Neural cell (in vitro differentiated cells): ENCODE results near the gene GCK. TPM values are rescaled to one million over a fixed set of nuclear protein-coding genes. Genes with fewer than 3 reads are reported as not detected.

Source experiments
- H2AFZ ChIP-seq: fragments of 200-600, 300-800 bp; sonication (generic), shearing (Covaris generic); 2 replicates; pipeline ENCODE4 v1.6.0; 2014; ENCODE audit warnings: low read depth, mild to moderate bottlenecking, antibody characterized with exemption, low read length, moderate library complexity
- H3F3A ChIP-seq: fragments of 200-600 bp; shearing (Covaris generic); 2 replicates; pipeline ENCODE4 v1.6.1; 2016; ENCODE audit warnings: mild to moderate bottlenecking, moderate library complexity, mixed read lengths, antibody characterized with exemption, low read length; ENCODE audit not compliant: insufficient read depth, poor library complexity, severe bottlenecking
- H3K27ac ChIP-seq: fragments of 200-600, 300-800 bp; sonication (generic), shearing (Covaris generic); 2 replicates; pipeline ENCODE4 v1.5.1; 2014; ENCODE audit warnings: mild to moderate bottlenecking, low read length, moderate library complexity
- H3K27me3 ChIP-seq: fragments of 300-800, 200-600 bp; sonication (generic), shearing (Covaris generic); 2 replicates; pipeline ENCODE4 v1.6.0; 2014; ENCODE audit warnings: mild to moderate bottlenecking, low read depth, low read length, moderate library complexity; ENCODE audit not compliant: insufficient read depth
- H3K36me3 ChIP-seq: fragments of 300-800, 200-600 bp; sonication (generic), shearing (Covaris generic); 2 replicates; pipeline ENCODE4 v1.5.1; 2014; ENCODE audit warnings: mild to moderate bottlenecking, antibody characterized with exemption, low read length, moderate library complexity; ENCODE audit not compliant: insufficient read depth
- H3K4me2 ChIP-seq: fragments of 300-800, 200-600 bp; sonication (generic), shearing (Covaris generic); 2 replicates; pipeline ENCODE4 v1.6.0; 2014; ENCODE audit warnings: mild to moderate bottlenecking, low read length
- H3K4me3 ChIP-seq: fragments of 300-800, 200-600 bp; sonication (generic), shearing (Covaris generic); 2 replicates; pipeline ENCODE4 v1.5.1; 2014; ENCODE audit warnings: mild to moderate bottlenecking, low read length, moderate library complexity
- H3K79me2 ChIP-seq: fragments of 200-600 bp; shearing (Covaris generic); replicated peaks from 2 replicates; pipeline ENCODE4 v1.6.0; 2014; ENCODE audit warnings: mild to moderate bottlenecking, low read length, moderate library complexity; ENCODE audit not compliant: insufficient read depth
- H3K9ac ChIP-seq: fragments of 300-800, 200-600 bp; sonication (generic), shearing (Covaris generic); 2 replicates; pipeline ENCODE4 v1.6.1; 2016; ENCODE audit warnings: mild to moderate bottlenecking, low read length, mixed read lengths
- H3K9me2 ChIP-seq: fragments of 200-600 bp; shearing (Covaris generic); 2 replicates; pipeline ENCODE4 v1.6.1; 2016; ENCODE audit warnings: mild to moderate bottlenecking, low read length, mixed read lengths; ENCODE audit not compliant: insufficient read depth
- H3K9me3 ChIP-seq: fragments of 200-600, 300-800 bp; sonication (generic), shearing (Covaris generic); 2 replicates; pipeline ENCODE4 v1.6.1; 2016; ENCODE audit warnings: mild to moderate bottlenecking, mixed run types, low read length, moderate library complexity, mixed read lengths
- H4K20me1 ChIP-seq: fragments of 200-600 bp; shearing (Covaris generic); 2 replicates; pipeline ENCODE4 v1.6.1; 2016; ENCODE audit warnings: mild to moderate bottlenecking, mixed run types; ENCODE audit not compliant: insufficient read depth
- CTCF ChIP-seq: fragments of 450-650 bp; IDR thresholded peaks from 2 replicates; pipeline ENCODE4 v1.5.1; 2014; ENCODE audit warnings: antibody characterized with exemption, mild to moderate bottlenecking, moderate library complexity; ENCODE audit not compliant: poor library complexity, severe bottlenecking
- EP300 ChIP-seq: fragments of 450-650 bp; conservative IDR thresholded peaks from 2 replicates; pipeline ENCODE4 v1.6.1; 2014; ENCODE audit warnings: antibody characterized with exemption, mild to moderate bottlenecking, moderate library complexity; ENCODE audit not compliant: poor library complexity, severe bottlenecking
- EZH2 ChIP-seq: fragments of 200-600, 300-800 bp; shearing (Covaris generic), sonication (generic); IDR thresholded peaks from 2 replicates; pipeline ENCODE4 v1.6.1; 2014; ENCODE audit warnings: antibody characterized with exemption, low read length, borderline replicate concordance, mild to moderate bottlenecking; ENCODE audit not compliant: insufficient read depth, poor library complexity, severe bottlenecking
- MXI1 ChIP-seq: fragments of 450-650 bp; conservative IDR thresholded peaks from 2 replicates; pipeline ENCODE4 v1.6.1; 2014; ENCODE audit warnings: antibody characterized with exemption, mild to moderate bottlenecking; ENCODE audit not compliant: poor library complexity, severe bottlenecking
- POLR2AphosphoS5 ChIP-seq: IDR thresholded peaks from 2 replicates; pipeline ENCODE4 v1.6.1; 2012
- RAD21 ChIP-seq: fragments of 450-650 bp; conservative IDR thresholded peaks from 2 replicates; pipeline ENCODE4 v1.6.1; 2014; ENCODE audit warnings: antibody characterized with exemption, mild to moderate bottlenecking, moderate library complexity
- REST ChIP-seq: IDR thresholded peaks from 2 replicates; pipeline ENCODE4 v1.6.1; 2012; ENCODE audit warnings: borderline replicate concordance
- SMC3 ChIP-seq: fragments of 450-650 bp; conservative IDR thresholded peaks from 2 replicates; pipeline ENCODE4 v1.6.1; 2014; ENCODE audit warnings: antibody characterized with exemption, mild to moderate bottlenecking, moderate library complexity; ENCODE audit not compliant: poor library complexity
- TAF1 ChIP-seq: IDR thresholded peaks from 2 replicates; pipeline ENCODE4 v1.6.1; 2012; ENCODE audit warnings: low read depth
- polyA plus RNA-seq: library from polyadenylated mRNA; depleted of rRNA; stranded (reverse); fragments of >200 nt; gene quantifications from 2 replicates; pipeline ENCODE4 v1.2.3, GENCODE V29; 2014

Gene GCK
- polyA plus RNA-seq, 1 donor from 2014 or later = 7.4 TPM

GRCh38 chr7:44133295-44133694 is 55.9 kb downstream of the GCK start:
- H3K4me2 ChIP-seq = no peak overlapping the region

DNA sequence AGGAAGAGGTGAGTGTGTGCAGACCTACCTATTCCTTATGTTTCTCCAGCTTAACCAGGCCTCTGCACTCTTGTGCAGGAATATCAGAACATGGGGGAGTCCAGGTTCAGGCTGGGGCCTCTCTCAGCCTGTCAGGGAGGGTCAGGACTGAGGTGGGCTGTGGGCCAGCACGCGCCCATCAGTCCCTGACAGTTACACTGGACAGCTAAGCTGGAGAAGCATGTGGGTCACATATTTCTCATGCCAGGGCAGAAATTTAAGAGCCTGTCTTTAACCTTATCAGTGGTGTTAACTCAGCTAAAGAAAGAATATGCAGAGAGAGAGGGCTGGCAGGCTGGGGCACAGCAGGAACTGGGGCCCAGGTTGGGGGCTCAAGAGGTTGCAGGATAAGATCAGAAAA is 57.2 kb downstream of the GCK start:
- no peaks in the 10 kb centered on the region for H4K20me1 ChIP-seq
- no peak overlapping the region for H3K9ac ChIP-seq
- H3K4me2 ChIP-seq = no peak overlapping the region
- no peaks in the 10 kb centered on the region for H3K27me3 ChIP-seq
- no peak overlapping the region for H3K4me3 ChIP-seq
- H3K36me3 ChIP-seq = no peaks in the 10 kb centered on the region
- no peaks in the 10 kb centered on the region for H3F3A ChIP-seq
- no peak overlapping the region for H3K27ac ChIP-seq
- TF ChIP-seq TAF1 = no peak
- TF ChIP-seq POLR2AphosphoS5 = no peak
- no peak for TF ChIP-seq SMC3
- no peak for TF ChIP-seq REST
- TF ChIP-seq EP300 = no peak
- no peak for TF ChIP-seq RAD21
- TF ChIP-seq EZH2 = no peak
- TF ChIP-seq CTCF = no peak
- TF ChIP-seq MXI1 = no peak
- H2AFZ ChIP-seq = no peak overlapping the region
- no peaks in the 10 kb centered on the region for H3K79me2 ChIP-seq
- H3K9me2 ChIP-seq = no peaks in the 10 kb centered on the region
- H3K9me3 ChIP-seq = no peaks in the 10 kb centered on the region

More at GRCh38 chr7:44133295-44133694, 55.9 kb downstream of the GCK start:
- Histone ChIP-seq H3K9me3 (no peaks in the 10 kb centered on the region), H3K79me2 (no peaks in the 10 kb centered on the region), H3K4me3 (no peak overlapping the region), H3F3A (no peaks in the 10 kb centered on the region), H3K9ac (no peak overlapping the region), H3K36me3 (no peaks in the 10 kb centered on the region), H4K20me1 (no peaks in the 10 kb centered on the region), H3K9me2 (no peaks in the 10 kb centered on the region), H3K27me3 (no peaks in the 10 kb centered on the region), H2AFZ (no peak overlapping the region), H3K27ac (no peak overlapping the region)
- no peak for TF ChIP-seq SMC3
- TF ChIP-seq TAF1 = no peak
- TF ChIP-seq MXI1 = no peak
